DMS114 treated with DMSO at 0.1 percent for 48 hours (cell line): ENCODE measurements around the gene AGFG1.
A peak's percentile ranks its signal among the peaks of the same experiment; 100 is the strongest.

Source experiments
- DNase-seq: peaks from one replicate; lab custom pipeline; 2025; ENCODE audit not compliant: unreplicated experiment; lab: John Stamatoyannopoulos, UW

Gene AGFG1, protein sequence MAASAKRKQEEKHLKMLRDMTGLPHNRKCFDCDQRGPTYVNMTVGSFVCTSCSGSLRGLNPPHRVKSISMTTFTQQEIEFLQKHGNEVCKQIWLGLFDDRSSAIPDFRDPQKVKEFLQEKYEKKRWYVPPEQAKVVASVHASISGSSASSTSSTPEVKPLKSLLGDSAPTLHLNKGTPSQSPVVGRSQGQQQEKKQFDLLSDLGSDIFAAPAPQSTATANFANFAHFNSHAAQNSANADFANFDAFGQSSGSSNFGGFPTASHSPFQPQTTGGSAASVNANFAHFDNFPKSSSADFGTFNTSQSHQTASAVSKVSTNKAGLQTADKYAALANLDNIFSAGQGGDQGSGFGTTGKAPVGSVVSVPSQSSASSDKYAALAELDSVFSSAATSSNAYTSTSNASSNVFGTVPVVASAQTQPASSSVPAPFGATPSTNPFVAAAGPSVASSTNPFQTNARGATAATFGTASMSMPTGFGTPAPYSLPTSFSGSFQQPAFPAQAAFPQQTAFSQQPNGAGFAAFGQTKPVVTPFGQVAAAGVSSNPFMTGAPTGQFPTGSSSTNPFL

GRCh38 chr2:227471924-227472264 is at the start of gene AGFG1:
TSS of gene AGFG1 (plus strand) at chr2:227472156. CDS start at chr2:227472422, 266 bp downstream.
- peak; percentile 70 for DNase-seq

GRCh38 chr2:227423656-227424499 is 48.1 kb upstream of the AGFG1 start:
- DNase-seq, result no peak

DNA sequence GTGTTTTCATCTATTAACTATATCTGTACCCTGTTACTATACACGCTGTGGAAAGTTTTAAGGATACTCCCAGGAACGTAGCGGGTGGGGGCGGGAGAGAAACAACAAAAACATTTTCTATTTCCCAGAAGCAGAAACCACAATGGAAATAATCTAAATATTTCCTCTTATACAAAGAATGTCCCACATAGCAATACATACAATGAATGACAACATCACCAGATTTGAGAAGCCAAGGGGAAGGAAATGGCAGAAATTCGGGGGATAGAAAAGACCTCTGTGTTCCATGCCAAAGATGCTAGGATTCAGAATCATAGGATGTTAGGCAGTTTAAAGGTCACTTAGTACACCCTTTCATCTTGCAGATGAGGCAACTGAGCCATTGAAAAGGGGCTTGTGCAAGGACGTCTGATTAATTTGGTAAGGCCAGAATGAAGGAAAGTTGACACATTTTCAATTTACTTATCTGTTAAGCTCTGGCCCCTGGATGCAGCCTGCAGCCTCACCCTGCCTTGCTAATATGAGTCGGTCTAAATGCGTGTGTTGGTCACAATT is 43.1 kb upstream of the AGFG1 start:
- no peak for DNase-seq

GRCh38 chr2:227430639-227431038 is 41.3 kb upstream of the AGFG1 start:
- no peak for DNase-seq

- DNase-seq, result no peak
Measured at GRCh38 chr2:227433171-227433570, 38.8 kb upstream of the AGFG1 start.

- DNase-seq, result no peak
Measured at GRCh38 chr2:227436436-227437174, 35.4 kb upstream of the AGFG1 start.

DNA sequence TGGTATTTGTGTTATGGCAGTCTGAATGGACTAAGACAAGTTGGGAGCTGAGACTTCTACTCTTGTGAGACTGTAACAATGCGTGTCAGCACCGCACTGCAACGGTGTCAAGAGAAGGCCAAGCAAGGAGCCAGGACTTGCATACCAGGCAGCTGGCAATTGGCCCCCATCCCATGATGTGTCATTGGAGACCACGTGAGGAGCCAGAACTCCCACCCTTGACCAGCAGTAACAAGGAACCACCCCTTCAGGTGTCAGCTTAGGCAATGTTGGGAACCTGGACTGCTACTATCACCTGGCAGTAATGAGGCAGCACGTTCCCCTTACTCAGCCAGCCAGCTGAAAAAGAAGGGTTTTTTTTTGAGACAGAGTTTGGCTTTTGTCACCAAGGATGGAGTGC is 32.7 kb upstream of the AGFG1 start:
- no peak for DNase-seq

- no peak for DNase-seq
Measured at GRCh38 chr2:227442639-227443038, 29.3 kb upstream of the AGFG1 start.

DNA sequence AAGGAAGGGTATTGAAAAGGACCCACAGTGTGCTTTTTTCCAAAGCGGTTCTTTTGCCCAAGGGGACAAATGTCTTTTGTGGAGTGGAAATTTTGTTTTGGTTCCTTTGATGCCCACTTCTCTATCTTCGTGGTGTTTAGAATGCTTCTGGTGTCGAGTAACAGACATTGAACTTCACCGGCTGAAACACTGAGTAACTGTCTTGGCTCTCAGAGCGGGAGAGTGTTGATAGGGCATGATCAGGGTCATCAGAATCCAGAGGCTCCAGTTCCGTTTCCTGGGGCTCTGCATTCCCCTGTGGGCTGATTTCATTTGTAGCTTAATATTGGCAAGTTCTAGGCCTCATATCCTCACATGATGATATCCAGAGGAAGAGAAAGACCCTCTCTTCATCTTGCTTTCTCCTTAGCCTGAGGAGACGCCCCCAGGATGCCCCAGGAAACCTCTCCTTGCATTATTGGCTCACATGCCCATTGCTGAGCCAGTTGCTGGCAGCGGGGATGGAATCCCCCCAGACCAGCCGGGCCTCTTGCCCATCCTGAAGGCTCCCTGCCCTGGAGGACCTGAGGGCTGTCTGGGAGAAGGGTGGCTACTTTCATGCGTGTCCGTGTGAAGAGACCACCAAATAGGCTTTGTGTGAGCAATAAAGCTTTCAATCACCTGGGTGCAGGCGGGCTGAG is 27.9 kb upstream of the AGFG1 start:
- DNase-seq, result no peak

DNA sequence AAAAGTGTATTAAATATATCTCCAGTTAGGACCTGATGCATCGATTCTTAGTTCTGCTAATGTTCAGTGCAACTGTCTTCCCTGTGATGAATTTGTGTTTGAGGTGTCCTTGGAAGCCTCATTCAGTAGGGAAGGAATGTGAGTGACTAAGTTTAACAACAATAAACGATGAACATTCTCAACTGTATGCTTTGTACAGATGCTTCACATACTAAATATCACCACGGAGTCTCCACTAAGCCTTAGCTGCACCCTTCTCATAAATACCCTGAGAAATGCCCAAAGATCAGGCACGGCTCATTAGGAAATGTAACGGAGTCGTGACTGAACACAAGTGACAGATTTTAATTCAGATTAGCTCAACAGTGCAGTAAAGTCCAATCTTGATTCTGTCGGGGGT is 24.4 kb upstream of the AGFG1 start:
- DNase-seq, result no peak

DNA sequence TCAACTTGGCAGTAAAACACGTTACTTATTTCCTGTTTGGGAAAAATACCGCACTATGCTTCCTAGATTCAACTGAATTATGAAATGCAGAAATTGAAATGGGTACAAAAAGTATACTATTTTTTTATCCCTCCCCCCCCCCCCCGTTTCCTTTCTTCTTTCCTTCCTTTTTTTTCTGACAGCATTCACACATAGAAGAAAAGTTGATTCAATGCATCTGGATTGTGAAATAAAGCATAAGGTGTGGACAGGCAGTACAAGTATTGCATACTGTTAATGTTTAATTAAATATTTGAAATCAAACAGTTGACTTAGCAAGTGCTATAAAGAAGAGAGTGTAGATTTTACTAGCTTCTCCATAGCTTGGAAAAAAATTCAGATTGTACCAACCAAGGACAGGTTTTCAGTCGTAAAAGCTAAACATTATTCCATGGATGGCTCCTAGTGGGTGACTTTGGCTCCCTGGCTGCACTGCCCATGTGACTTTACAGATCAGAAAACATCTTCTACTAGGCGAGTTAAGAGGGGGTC is 21.6 kb upstream of the AGFG1 start:
- no peak for DNase-seq

- DNase-seq, result no peak
Measured at GRCh38 chr2:227450926-227451654, 20.9 kb upstream of the AGFG1 start.

GRCh38 chr2:227451655-227451992 is 20.3 kb upstream of the AGFG1 start:
- DNase-seq, result no peak

- no peak for DNase-seq
Measured at GRCh38 chr2:227453810-227454209, 18.1 kb upstream of the AGFG1 start.

DNA sequence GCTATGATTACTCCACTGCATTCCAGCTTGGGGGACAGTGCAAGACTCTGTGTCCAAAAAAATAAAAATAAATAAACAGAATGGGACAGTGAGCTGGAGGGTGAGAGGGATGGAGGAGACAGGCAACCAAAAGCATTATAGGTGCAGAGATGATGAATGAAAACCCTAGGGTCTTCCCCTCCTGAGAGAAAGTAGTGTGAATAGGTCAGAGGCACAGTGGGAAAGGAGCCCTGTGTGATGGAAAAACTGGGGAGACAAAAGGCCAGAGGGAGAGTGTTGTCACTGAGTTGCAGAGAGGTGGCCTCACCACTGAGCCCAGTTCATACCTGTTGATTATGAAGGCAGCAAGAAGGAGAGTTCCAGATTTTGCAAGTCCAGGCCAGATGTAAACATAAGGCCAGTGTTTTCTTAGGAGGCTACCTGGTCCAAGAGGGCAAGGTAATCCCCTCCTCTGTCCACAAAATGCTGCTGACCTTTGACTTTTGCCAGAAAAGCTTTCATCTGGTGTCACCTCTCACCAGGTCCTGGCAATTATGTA is 17.6 kb upstream of the AGFG1 start:
- DNase-seq, result no peak

GRCh38 chr2:227455200-227455599 is 16.8 kb upstream of the AGFG1 start:
- no peak for DNase-seq

DNA sequence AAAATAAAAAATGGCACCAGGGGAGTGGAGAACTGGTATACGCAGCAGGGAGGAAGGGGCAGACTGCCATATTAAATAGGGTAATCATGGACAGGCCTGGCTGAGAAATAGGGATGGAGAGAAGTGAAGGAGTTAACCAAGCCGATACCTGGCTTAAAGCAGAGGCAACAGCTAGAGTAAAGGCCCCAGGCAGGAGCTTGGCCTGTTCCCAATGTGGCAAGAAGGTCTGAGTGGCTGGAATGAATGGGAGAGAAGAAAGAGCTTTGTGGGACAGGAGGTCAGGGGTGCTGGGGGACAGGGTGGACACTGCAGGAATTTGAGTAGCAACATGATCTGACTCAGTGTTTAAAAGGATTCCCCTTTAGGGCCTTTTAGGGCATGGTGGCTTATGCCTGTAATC is 15.9 kb upstream of the AGFG1 start:
- no peak for DNase-seq

DNA sequence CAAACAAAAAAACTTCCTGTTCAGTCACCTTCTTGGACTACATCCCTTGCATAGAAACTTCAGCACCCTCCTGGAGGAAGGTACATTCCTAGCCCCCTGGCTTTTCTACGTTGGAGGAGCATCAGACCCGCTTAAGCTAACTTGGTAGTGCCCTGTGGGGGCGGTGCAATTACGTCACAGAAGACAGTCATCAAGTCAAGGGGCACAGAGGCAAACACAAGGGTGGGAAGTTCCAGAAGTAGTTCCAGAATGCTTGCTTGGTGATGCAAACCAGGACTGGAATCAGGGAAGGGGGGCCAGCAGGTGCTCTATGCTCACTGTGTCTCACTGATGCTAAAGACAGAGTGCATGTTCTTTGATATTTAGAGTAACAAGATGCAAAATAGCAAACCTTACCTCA is 15.2 kb upstream of the AGFG1 start:
- no peak for DNase-seq

GRCh38 chr2:227460070-227460485 is 11.9 kb upstream of the AGFG1 start:
- DNase-seq, result no peak
